ENCODE results near the gene ADAMTSL3. TPM values are rescaled to one million over a fixed set of nuclear protein-coding genes. Genes with fewer than 3 reads are reported as not detected.
"Not testable (repeated sequence)": the region's sequence is repeated elsewhere in the genome, so short reads cannot be mapped to it uniquely, and the experiment has no call there.

ADAMTSL3 gene
- total RNA-seq, 4 donors from 2014 or later = 3.1 to 48.2 (median 24.6) TPM

- Histone ChIP-seq H3K27ac (no peak overlapping the region), H3K9me3 (no peaks in the 10 kb centered on the region), H3K36me3 (no peaks in the 10 kb centered on the region), H3K4me1 (no peaks in the 10 kb centered on the region), H3K4me3 (no peak overlapping the region), H3K27me3 (no peaks in the 10 kb centered on the region)
- TF ChIP-seq POLR2A (IDR thresholded peaks at IDR 0.05) (no peak), CTCF (IDR thresholded peaks at IDR 0.05) (no peak)
- no peak for DNase-seq
- intact Hi-C loops (cut with DNase I; ENCODE audit: low total_unique reads) = no loop called here
Observed at GRCh38 chr15:84037301-84037700, 383.4 kb downstream of the ADAMTSL3 start.

- H3K36me3 ChIP-seq; H3K4me3 ChIP-seq; H3K27me3 ChIP-seq; H3K9me3 ChIP-seq; H3K27ac ChIP-seq; DNase-seq; intact Hi-C loops (cut with DNase I; ENCODE audit: low total_unique reads); H3K4me1 ChIP-seq: not testable (repeated sequence)
Observed at GRCh38 chr15:84042434-84043056, 388.6 kb downstream of the ADAMTSL3 start.

GRCh38 chr15:84046064-84046637 is 392.2 kb downstream of the ADAMTSL3 start:
- no peak for TF ChIP-seq POLR2A (IDR thresholded peaks at IDR 0.05)
- TF ChIP-seq CTCF (IDR thresholded peaks at IDR 0.05) = no peak
- Histone ChIP-seq H3K4me1 (no peaks in the 10 kb centered on the region), H3K36me3 (no peaks in the 10 kb centered on the region), H3K27ac (no peak overlapping the region), H3K4me3 (no peak overlapping the region), H3K27me3 (no peaks in the 10 kb centered on the region), H3K9me3 (no peaks in the 10 kb centered on the region)
- intact Hi-C loops (cut with DNase I; ENCODE audit: low total_unique reads) = no loop called here
- no peak for DNase-seq

GRCh38 chr15:84049480-84049879 is 395.6 kb downstream of the ADAMTSL3 start:
- H3K27me3 ChIP-seq; intact Hi-C loops (cut with DNase I; ENCODE audit: low total_unique reads); H3K4me1 ChIP-seq; H3K36me3 ChIP-seq; H3K9me3 ChIP-seq; H3K27ac ChIP-seq; DNase-seq; H3K4me3 ChIP-seq: not testable (repeated sequence)

GRCh38 chr15:84050076-84050475 is 396.2 kb downstream of the ADAMTSL3 start:
- Histone ChIP-seq H3K9me3 (no peaks in the 10 kb centered on the region), H3K27ac (no peak overlapping the region), H3K4me1 (no peaks in the 10 kb centered on the region), H3K4me3 (no peak overlapping the region), H3K27me3 (no peaks in the 10 kb centered on the region), H3K36me3 (no peaks in the 10 kb centered on the region)
- TF ChIP-seq CTCF (IDR thresholded peaks at IDR 0.05) (no peak), POLR2A (IDR thresholded peaks at IDR 0.05) (no peak)
- no peak for DNase-seq
- intact Hi-C loops (cut with DNase I; ENCODE audit: low total_unique reads) = no loop called here

- H3K27me3 ChIP-seq; H3K36me3 ChIP-seq; H3K4me1 ChIP-seq; H3K27ac ChIP-seq; DNase-seq; H3K4me3 ChIP-seq; H3K9me3 ChIP-seq; intact Hi-C loops (cut with DNase I; ENCODE audit: low total_unique reads): not testable (repeated sequence)
Observed at GRCh38 chr15:84051146-84051545, 397.2 kb downstream of the ADAMTSL3 start.

GRCh38 chr15:84054544-84054943 is 400.6 kb downstream of the ADAMTSL3 start:
- H3K4me3 ChIP-seq; intact Hi-C loops (cut with DNase I; ENCODE audit: low total_unique reads); H3K9me3 ChIP-seq; H3K27ac ChIP-seq; H3K4me1 ChIP-seq; H3K27me3 ChIP-seq; DNase-seq; H3K36me3 ChIP-seq: not testable (repeated sequence)
